T-helper 9 cell (primary cell): ENCODE results near the gene AP4S1.
A peak's percentile ranks its signal among the peaks of the same experiment; 100 is the strongest.
"Not testable (repeated sequence)": the region's sequence is repeated elsewhere in the genome, so short reads cannot be mapped to it uniquely, and the experiment has no call there.

ENCODE experiments used
- DNase-seq: peaks from one replicate; pipeline ENCODE4 v3.0.0-alpha.2; 2020

The AP4S1 gene

DNA sequence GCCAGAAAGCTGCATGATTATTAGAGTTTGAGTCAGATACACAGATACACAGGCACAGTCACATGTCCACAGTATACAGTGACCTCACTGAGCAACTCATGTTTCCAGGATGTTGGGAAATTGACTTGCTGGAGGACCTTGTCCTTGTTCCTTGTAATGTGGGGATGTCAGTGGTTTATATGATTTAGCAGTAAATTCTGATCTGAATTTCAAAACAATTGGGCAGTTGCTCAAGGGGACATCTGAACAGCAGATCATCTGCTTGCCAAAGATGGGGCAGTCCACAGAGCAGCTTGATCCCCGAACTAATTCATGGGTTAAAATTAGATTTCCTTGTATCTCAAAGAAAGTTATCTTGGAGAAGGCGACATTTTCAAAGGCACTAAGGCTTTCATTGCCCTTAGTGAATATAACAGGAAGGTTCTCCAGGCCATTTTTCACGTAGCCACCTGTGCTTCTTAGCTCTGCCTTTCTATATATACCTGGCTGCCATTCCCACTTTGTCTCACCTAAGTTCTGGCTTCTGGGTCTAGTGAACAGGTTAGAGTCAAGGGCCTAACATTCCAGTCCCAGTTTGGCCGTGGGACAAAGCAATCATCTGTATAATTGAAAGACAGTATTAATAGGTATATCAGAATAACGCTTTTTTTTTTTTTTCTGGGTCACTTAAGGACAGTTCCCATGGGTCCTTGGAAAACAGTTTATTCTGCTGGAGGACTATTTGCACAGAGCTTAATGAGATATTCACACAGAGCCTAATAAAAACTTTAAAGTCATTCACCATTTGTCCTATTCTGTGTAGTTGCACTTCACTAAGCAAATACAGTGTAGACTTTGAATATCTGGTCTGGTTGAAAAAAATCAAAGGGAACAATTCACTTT lies 65.7 kb downstream of the AP4S1 start:
- no peak for DNase-seq

DNA sequence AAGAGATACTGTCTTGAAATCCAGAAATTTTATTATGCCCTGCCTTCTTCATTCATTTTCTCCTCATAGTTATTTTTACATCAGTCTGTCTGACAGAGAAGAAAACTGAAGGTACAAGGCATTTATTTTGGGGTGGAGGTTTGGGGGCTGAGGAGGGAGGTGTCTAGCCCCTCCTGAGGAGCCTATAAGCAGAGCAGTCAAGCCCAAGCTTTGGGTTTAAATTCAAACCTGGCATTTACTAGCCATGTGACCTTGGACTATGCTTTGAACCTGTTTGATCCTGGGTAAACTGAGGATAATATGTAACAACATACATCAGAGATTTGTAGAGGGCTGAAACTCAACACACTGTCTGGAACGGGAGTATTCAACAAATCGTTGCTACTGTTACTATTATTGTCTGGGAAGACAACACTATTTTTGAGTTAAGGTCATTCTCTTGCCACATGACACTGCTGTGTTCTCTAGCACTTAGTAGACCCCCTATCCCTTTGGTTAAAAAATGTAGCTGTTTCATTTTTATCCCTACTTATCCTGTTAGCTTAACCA lies 66.8 kb downstream of the AP4S1 start:
- DNase-seq: no peak

DNA sequence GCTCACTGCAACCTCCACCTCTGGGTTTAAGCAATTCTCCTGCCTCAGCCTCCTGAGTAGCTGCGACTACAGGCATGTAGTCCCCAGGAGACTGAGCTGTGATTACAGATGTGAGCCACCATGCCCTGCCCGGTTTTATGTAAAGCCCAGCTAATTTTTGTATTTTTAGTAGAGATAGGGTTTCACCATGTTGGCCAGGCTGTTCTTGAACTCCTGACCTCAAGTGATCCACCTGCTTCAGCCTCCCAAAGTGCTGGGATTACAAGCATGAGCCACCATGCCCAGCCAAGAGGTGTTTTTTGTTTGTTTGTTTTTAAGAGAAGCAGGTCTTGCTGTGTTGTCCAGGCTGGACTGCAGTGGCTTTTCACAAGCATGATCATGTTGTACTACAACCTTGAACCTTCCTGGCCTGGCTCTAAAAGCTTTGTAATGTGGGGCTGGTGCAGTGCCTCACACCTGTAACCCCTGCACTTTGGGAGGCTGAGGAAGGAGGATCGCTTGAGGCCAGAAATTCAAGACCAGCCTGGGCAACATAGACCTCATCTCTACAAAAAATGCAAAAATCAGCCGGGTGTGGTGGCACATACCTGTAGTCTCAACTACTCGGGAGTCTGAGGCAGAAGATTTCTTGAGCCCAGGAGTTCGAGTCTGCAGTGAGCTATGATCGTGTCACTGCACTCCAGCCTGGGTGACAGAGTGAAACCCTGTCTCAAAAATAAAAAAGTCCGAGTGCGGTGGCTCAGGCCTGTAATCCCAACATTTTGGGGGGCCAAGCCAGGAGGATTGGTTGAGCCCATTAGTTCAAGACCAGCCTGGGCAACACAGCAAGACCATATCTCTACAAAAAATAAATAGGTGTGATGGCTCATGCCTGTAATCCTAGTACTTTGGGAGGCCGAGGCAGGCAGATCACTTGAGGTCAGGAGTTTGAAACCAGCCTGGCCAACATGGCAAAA lies 68.7 kb downstream of the AP4S1 start:
- DNase-seq: not testable (repeated sequence)

DNA sequence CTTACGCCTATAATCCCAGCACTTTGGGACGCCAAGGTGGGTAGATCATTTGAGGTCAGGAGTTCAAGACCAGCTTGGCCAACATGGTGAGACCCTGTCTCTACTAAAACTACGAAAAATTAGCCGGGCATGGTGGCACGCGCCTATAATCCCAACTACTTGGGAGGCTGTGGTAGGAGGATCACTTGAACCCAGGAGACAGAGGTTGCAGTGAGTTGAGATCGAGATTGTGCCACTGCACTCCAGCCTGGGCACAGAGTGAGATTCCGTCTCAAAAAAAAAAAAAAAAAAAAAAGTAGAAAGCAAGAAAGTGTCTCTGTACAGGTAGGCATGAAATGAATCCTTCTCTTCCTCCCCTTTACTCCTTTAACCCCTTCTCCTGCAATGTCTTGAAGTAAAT lies 70.4 kb downstream of the AP4S1 start:
- not testable (repeated sequence) for DNase-seq

DNA sequence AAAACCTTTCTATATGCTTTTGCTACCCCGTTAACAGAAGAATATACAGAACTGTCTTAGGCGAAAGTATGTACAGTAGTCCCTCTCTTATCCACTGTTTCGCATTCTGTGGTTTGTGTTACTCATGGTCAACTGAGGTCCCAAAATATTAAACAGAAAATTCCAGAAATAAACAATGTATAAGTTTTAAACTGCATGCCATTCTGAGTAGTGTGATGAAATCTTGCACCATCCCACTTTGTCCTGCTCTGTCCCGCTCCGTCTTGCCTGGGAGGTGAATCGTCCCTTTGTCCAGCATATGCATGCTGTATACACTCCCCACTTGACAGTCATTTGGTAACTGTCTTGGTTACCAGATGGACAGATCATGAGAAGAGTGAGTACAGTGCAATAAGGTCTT lies 70.8 kb downstream of the AP4S1 start:
- DNase-seq: no peak

DNA sequence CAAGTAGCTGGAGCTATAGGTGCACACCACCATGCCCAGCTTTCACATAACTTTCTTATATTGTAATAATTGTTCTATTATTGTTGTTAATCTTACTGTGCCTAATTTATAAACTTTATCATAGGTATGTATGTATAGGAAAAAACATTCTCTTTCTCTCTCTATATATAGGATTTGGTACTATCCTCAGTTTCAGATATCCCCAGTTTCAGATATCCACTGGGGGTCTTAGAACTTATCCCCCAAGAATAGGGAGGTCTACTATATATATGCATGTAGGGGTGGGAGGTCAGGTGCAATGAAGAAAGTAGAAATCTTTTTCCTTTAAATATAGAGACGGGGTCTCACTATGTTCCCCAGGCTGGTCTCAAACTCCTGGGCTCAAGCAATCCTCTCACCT lies 71.6 kb downstream of the AP4S1 start:
- DNase-seq: no peak

DNA sequence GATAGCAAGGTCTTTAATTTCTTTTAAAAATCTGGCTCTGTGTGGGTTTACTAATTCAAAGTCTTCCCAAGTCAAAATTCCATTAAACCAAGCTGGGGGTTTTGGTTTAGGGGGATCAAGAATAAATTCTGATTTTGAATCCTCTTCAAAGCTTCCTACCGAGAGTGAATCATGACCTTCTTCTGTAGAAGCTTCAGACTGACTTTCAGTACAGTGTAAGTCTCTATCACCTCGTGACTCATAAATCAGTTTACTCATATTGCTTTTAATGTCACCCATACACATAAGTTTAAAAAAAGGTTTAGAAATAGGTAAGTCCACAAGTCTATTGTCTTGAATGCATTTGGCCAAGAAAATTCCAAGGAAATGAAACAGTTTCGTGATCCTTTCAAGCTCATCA lies 81.3 kb downstream of the AP4S1 start:
- DNase-seq: no peak

DNA sequence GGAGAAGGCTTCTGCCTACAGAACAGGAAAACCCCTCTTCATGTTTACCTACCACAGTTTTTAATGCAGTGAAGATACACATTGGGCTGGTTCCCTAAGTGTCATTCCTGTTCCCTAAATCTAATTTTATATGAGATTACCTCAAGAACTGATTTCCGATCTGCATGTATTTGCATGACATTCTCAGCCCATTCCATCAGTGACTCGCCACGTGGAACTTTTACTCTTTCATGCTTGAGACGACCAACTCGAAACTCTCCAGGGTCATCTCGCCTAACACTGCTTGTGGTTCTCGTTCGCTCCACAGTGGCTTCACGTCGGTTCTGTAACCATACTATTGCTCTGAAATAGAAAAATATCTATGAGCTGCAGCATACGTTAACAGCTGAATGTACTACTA lies 83.8 kb downstream of the AP4S1 start:
- no peak for DNase-seq

DNA sequence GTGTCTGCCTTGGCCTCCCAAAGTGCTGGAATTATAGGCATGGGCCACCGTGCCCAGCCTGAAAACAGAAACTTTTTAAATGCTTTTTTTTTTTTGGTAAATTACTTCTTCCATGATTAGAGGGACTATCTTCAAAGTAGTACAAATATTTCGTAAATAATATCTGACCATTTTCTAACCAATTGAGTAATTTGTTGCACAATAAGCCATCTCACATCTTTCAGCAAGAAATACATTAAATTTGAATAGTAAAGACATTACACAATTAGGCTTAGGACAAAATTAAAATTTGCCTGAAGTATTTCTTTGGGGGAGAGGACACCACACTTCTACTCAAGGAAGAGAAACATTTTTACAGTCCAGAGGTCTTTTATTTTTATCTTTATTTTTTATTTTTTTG lies 85.4 kb downstream of the AP4S1 start:
- no peak for DNase-seq

DNA sequence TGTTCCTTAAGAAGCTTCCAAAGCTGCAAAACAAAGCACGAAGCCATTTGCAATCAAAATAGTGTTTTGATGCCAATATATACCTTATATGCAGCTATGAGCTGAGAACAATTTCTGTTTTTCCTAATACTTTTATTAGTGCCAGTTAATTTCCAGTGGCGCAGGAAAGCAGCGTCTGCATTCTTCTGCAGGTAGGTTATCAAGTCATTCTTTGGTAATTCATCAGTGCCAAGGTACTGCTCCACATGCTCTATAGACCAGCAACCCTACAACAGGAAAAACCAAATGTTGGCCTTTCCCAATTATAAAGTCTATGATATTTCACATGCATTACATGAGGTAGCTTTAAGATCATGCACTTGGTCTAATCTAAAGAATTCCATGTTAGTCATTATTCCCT lies 88.3 kb downstream of the AP4S1 start:
- DNase-seq: no peak

DNA sequence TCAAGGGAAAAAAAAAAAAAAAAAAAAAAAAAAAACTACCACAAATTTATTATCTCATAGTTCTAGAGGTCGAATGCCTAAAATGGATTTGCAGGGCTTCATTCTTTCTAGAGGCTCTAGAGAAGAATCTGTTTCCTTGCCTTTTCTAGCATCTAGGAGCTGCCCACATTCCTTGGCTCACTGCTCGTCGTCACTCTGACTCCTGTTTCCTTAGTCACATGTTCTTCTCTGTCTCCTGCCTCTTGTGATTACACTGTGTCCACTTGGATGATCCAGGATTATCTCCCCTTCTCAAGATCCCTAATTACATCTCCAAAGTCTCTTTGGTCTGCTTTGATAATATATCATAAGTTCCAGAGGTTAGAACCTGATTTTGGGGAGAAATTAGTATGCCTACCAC lies 93.4 kb downstream of the AP4S1 start:
- DNase-seq: no peak

DNA sequence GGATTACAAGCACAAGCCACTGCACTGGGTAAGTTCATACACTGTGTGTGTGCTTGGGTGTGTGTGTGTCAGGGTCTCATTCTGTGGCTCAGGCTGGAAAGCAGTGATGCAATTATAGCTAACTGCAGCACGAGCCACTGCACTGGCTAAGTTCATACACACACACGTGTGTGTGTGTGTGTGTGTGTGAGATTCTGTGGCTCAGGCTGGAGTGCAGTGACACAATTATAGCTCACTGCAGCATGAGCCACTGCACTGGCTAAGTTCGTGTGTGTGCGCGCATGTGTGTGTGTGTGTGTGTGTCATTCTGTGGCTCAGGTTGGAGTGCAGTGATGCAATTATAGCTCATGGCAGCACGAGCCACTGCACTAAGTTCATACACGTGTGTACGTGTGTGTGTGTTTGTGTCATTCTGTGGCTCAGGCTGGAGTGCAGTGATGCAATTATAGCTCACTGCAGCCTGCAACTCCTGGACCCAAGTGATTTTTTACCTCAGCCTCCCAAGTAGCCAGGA lies 96.7 kb downstream of the AP4S1 start:
- no peak for DNase-seq

DNA sequence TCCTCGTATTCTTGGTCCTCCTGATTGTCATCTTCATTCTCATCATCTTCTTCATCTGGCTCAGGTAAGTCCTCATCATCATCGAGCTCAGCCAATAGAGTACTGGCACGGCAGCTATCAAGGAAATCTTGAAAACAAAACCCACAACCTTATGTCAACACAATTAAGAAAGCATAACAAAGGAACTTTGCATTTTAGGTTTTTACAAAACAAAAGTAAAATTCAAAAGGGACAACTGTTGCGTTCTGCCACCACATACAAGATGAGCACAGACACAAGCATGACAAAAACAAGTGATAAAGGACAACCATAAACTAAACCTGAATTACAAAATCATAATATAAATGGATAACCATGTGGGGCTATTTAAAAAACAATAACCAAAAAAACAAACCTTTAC lies 97.5 kb downstream of the AP4S1 start:
- no peak for DNase-seq

DNA sequence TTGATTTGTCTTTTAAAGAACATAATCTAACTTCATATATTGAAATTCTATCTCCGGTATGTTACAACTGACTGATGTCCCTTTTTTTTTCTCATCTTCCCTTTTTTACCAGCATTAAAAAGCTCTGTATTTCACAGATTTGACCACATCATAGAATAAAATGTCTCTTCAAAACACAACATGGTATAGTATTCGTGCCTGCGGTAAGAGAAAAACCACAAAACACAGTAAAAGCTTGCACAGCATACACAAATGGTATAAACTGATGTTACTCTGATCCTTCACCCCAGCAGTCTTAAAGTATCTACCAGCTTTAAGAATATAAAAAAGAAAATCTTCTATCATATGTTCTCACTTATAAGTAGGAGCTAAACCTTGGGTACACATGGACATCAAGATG lies 98.7 kb downstream of the AP4S1 start:
- DNase-seq: no peak

DNA sequence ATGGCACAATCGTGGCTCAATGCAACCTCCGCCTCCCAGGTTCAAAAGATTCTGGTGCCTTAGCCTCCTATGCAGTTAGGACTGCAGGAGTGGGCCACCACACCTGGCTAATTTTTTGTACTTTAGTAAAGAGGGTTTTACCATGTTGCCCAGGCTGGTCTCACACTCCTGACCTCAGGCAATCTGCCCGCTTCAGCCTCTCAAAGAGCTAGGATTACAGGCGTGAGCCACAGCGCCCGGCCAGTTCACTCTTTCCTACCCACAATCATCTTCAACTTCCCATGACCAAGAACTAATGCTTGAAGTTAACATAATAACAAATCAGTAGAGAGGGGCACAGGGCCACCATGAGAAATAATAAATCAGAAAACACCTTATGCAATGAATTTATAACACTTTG lies 99.8 kb downstream of the AP4S1 start:
- no peak for DNase-seq

DNA sequence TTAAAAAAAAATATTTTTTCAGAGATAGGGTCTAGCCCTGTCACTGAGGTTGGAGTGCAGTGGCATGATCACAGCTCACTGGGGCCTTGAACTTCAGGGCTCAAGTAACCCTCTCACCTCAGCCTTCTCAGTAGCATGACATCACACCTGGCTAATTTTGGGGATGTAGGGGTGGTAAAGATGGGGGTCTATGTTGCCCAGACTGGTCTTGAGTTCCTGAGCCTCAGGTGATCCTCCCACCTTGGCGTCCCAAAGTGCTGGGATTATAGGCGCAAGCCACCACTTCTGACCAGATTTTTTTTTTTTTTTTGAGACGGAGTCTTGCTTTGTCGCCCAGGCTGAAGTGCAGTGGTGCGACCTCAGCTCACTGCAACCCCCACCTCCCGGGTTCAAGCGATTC lies 101.2 kb downstream of the AP4S1 start:
- no peak for DNase-seq

DNA sequence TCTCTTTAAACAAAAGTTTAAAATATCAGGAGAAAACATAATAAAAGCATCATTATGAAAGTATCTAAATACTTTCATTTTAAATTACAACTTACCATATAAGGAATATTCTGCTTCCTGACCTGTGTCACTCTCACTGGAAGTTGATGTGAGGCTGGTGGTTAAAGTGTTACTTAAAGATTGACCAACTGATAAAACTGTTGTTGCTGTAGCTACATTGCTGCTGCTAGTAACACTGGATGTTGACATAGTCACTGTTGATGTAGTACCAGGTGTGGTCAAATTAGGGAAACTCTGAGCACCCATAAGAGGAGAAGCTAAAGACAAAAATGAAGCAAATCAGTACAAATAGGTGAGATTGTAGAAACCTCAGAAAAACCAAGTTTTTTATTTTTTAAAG lies 102.2 kb downstream of the AP4S1 start:
- DNase-seq: peak; percentile 5

DNA sequence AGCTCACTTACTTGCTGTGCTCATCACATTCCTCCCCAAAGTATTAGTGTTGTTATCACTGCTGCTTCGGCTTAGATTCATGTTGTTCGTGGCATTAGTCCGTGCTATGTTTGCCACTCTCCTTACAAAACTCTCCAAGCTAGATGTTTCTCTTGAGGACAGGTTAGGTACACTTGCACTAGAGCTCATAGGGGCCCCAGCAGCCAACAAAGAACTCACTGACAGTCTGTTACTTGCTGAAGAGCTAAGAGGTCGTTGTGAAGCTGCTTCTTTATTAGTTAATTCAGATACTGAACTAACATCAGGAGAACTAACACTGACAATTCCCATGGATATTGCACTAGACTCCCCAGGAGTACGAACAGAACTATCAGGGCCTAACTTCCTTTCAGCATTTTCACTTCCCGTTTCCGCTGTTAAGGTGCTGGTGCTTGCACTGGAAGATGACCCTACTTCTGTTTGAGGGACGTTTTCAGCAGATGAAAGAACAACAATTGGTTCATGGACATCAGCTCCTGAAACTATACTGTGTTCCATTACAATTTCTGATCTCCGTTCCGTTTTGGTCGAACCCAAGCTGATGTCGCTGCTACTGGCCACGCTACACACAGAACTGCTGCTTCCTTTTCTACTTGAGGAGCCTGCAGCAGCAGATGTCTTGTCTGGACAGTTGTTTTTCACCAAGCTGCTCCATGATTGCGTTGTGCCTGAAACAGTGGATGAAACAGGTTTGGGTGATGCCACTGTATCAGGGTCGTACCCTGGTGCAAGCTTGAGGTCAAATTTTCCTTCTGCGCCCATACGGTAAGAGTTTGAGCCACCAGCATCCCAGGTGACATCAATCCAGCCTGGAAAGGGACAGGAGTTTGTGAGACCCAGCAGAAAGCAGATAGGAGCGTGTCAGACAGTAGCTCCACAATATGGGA lies 103.4 kb downstream of the AP4S1 start:
- no peak for DNase-seq

DNA sequence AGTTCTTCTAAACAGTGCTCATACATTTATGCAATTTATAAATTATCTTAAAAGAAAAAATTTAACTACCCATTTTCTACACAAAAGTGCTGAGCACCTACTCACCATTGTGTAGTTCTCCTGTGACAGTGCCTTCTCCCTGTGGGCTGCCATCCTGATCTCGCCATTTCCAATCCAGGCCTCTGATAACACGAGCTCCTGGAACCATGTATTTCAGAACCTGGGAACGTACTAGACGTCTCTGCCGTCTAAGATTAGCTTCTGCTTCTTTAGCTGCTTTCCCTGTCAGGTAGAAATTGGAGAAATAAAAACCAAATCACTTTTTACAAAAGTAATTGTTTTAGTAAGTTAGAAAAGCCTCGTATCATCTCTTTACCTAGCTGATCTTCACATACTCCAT lies 107.7 kb downstream of the AP4S1 start:
- no peak for DNase-seq

DNA sequence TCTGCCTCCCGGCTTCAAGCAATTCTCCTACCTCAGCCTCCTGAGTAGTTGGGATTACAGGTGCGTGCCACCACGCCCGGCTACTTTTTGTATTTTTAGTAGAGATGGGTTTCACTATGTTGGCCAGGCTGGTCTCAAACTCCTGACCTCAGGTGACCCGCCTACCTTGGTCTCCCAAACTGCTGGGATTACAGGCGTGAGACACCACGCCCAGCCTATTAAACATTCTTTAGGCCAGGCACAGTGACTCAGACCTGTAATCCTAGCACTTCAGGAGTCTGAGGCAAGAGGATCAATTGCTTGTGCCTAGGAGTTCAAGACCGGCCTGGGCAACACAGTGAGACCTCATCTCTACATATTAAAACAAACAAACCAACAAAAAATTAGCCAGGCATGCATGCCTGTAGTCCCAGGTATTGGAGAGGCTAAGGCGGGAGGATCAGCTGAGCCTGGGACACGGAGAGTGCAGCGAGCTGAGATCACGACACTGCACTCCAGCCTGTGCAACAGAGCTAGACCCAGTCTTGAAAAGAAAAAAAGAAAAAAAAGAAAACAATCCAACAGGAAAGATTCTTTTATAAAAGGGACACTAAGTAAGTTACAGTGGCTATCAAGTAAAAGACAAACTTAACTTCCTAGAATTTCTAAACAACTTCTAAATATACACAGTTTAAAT lies 111.9 kb downstream of the AP4S1 start:
- DNase-seq: no peak

DNA sequence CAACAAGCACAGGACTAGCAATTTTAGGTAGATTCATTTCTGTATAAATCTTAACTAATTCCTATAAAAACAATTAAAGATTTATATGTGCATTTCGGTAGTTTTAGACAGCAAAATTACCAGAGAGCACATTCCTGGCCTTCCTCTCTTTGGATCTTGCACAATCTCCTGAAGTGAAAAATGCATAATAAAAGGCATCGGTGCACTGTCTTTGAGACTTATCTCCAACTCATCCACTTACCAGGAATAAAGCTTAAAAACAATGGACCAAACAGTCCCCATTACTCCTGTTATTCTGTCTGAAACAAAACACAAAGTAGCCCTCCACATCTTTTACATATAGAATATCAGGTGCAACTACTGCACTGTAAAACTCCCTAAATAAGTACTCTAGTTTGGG lies 112.9 kb downstream of the AP4S1 start:
- no peak for DNase-seq
